ENCODE results near the gene APLNR. TPM values are rescaled to one million over a fixed set of nuclear protein-coding genes. Genes with fewer than 3 reads are reported as not detected.

APLNR gene
- polyA plus RNA-seq, 1 donor (not counting 4 experiments of a cell fraction or from before 2014, with no cell fraction given): not detected

GRCh38 chr11:57277845-57278720 is 41.0 kb upstream of the APLNR start:
- Histone ChIP-seq H3K9ac (ENCODE audit: control insufficient read depth, extremely low read depth, insufficient read depth, low read length) (peak overlapping the region; percentile 53), H2AFZ (ENCODE audit: control insufficient read depth, low read length) (peak overlapping the region; percentile 56), H4K20me1 (ENCODE audit: control insufficient read depth, extremely low read depth, insufficient read depth, low read length) (no peaks in the 10 kb centered on the region), H3K9me3 (ENCODE audit: control insufficient read depth, low read depth, low read length) (no peaks in the 10 kb centered on the region), H3K4me3 (ENCODE audit: control insufficient read depth in 2 of 3, extremely low read depth in 1 of 3, insufficient read depth in 2 of 3, low read depth in 1 of 3, low read length in 3 of 3) (no peak overlapping the region), H3K27me3 (ENCODE audit: control insufficient read depth, extremely low read depth, insufficient read depth, low read length) (no peaks in the 10 kb centered on the region), H3K4me2 (ENCODE audit: control insufficient read depth, extremely low read depth, insufficient read depth, low read depth, low read length) (peak overlapping the region; percentile 81), H3K79me2 (ENCODE audit: control insufficient read depth, insufficient read depth, low read length) (no peaks in the 10 kb centered on the region), H3K27ac (ENCODE audit: control insufficient read depth, insufficient read depth, low read length) (peak overlapping the region; percentile 65), H3K4me1 (ENCODE audit: control insufficient read depth, extremely low read depth, insufficient read depth, low read length) (peaks cover 40% of the 10 kb centered on the region), H3K36me3 (ENCODE audit: control insufficient read depth in 2 of 2, extremely low read depth in 1 of 2, insufficient read depth in 2 of 2, low read length in 2 of 2) (no peaks in the 10 kb centered on the region), H3K9me1 (ENCODE audit: control insufficient read depth, extremely low read depth, insufficient read depth, low read length) (no peaks in the 10 kb centered on the region)
- no peak for DNase-seq (ENCODE audit: low read depth, low spot score)
- no peak for TF ChIP-seq EZH2 (IDR thresholded peaks at IDR 0.05; ENCODE audit: low read length)
- TF ChIP-seq, protein P1, sequence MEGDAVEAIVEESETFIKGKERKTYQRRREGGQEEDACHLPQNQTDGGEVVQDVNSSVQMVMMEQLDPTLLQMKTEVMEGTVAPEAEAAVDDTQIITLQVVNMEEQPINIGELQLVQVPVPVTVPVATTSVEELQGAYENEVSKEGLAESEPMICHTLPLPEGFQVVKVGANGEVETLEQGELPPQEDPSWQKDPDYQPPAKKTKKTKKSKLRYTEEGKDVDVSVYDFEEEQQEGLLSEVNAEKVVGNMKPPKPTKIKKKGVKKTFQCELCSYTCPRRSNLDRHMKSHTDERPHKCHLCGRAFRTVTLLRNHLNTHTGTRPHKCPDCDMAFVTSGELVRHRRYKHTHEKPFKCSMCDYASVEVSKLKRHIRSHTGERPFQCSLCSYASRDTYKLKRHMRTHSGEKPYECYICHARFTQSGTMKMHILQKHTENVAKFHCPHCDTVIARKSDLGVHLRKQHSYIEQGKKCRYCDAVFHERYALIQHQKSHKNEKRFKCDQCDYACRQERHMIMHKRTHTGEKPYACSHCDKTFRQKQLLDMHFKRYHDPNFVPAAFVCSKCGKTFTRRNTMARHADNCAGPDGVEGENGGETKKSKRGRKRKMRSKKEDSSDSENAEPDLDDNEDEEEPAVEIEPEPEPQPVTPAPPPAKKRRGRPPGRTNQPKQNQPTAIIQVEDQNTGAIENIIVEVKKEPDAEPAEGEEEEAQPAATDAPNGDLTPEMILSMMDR (optimal IDR thresholded peaks at IDR 0.05 in 1 of 3, IDR thresholded peaks at IDR 0.05 in 1 of 3, conservative IDR thresholded peaks at IDR 0.05 in 1 of 3; ENCODE audit: extremely low read depth in 1 of 3, insufficient read depth in 2 of 3, low read length in 3 of 3): peak; percentile 68 to 94 (median 77)
- dilution Hi-C loops (cut with MboI; ENCODE audit: extremely low pct_ligation_motif_present, low sequenced_read_pairs): loop anchor here (25.0 kb wide), 1 partner anchor 441 kb away; no protein-coding TSS in a partner anchor
- FAIRE-seq: peak; percentile 59

- TF ChIP-seq EZH2 (IDR thresholded peaks at IDR 0.05; ENCODE audit: low read length): no peak
- TF ChIP-seq, protein P1 (optimal IDR thresholded peaks at IDR 0.05 in 1 of 3, IDR thresholded peaks at IDR 0.05 in 1 of 3, conservative IDR thresholded peaks at IDR 0.05 in 1 of 3; ENCODE audit: extremely low read depth in 1 of 3, insufficient read depth in 2 of 3, low read length in 3 of 3): no peak
- Histone ChIP-seq H2AFZ (ENCODE audit: control insufficient read depth, low read length) (no peak overlapping the region), H3K9me3 (ENCODE audit: control insufficient read depth, low read depth, low read length) (no peaks in the 10 kb centered on the region), H3K9ac (ENCODE audit: control insufficient read depth, extremely low read depth, insufficient read depth, low read length) (no peak overlapping the region), H3K36me3 (ENCODE audit: control insufficient read depth in 2 of 2, extremely low read depth in 1 of 2, insufficient read depth in 2 of 2, low read length in 2 of 2) (no peaks in the 10 kb centered on the region), H3K9me1 (ENCODE audit: control insufficient read depth, extremely low read depth, insufficient read depth, low read length) (no peaks in the 10 kb centered on the region), H3K4me2 (ENCODE audit: control insufficient read depth, extremely low read depth, insufficient read depth, low read depth, low read length) (peak overlapping the region; percentile 81), H4K20me1 (ENCODE audit: control insufficient read depth, extremely low read depth, insufficient read depth, low read length) (no peaks in the 10 kb centered on the region), H3K27me3 (ENCODE audit: control insufficient read depth, extremely low read depth, insufficient read depth, low read length) (no peaks in the 10 kb centered on the region), H3K4me3 (ENCODE audit: control insufficient read depth in 2 of 3, extremely low read depth in 1 of 3, insufficient read depth in 2 of 3, low read depth in 1 of 3, low read length in 3 of 3) (no peak overlapping the region), H3K79me2 (ENCODE audit: control insufficient read depth, insufficient read depth, low read length) (no peaks in the 10 kb centered on the region), H3K27ac (ENCODE audit: control insufficient read depth, insufficient read depth, low read length) (no peak overlapping the region), H3K4me1 (ENCODE audit: control insufficient read depth, extremely low read depth, insufficient read depth, low read length) (peaks cover 40% of the 10 kb centered on the region)
- DNase-seq (ENCODE audit: low read depth, low spot score) (no peak), FAIRE-seq (no peak)
- dilution Hi-C loops (cut with MboI; ENCODE audit: extremely low pct_ligation_motif_present, low sequenced_read_pairs): loop anchor here (25.0 kb wide), 1 partner anchor 440 kb away; no protein-coding TSS in a partner anchor
These were observed 40.1 kb upstream of the APLNR start for GRCh38 chr11:57276971-57277675.
